GM12878 (cell line): ENCODE measurements around the gene SORCS2. TPM values are rescaled to one million over a fixed set of nuclear protein-coding genes. Genes with fewer than 3 reads are reported as not detected.

Experiments
- ATAC-seq: fragments of 200-7000 bp; cut with Tn5 transposase; 3 replicates; pipeline ENCODE4 v1.9.1; 2020; ENCODE audit warnings: mild to moderate bottlenecking, moderate library complexity
- BruUV-seq: library from RNA; stranded (reverse); fragments of 400-500 nt; replicated peaks from 2 replicates; lab custom pipeline; 2021; lab: Mats Ljungman, UMichigan
- CTCF ChIA-PET: fragments of 300-600 bp; sonication (Branson Sonifier 250); formaldehyde crosslinking; extraction: SDS; loops from one replicate; lab custom pipeline; 2021; ENCODE audit warnings: inconsistent platforms; lab: Yijun Ruan, JAX
- POLR2A ChIA-PET: fragments of 350-600 bp; formaldehyde crosslinking; extraction: SDS; loops from one replicate; lab custom pipeline; 2021; ENCODE audit warnings: inconsistent platforms; lab: Charles Lee
- RAD21 ChIA-PET: fragments of 300-600 bp; sonication (Branson Sonifier 250); formaldehyde crosslinking; loops from one replicate; lab custom pipeline; 2023; ENCODE audit warnings: antibody characterized with exemption; ENCODE audit not compliant: unreplicated experiment; lab: Charles Lee
- SMC1A ChIA-PET: fragments of 300-600 bp; sonication (Branson Sonifier 250); formaldehyde crosslinking; loops from one replicate; lab custom pipeline; 2023; ENCODE audit not compliant: unreplicated experiment, uncharacterized antibody; lab: Charles Lee
- DNase-seq: peaks from one replicate; pipeline ENCODE4 v3.0.0-alpha.2; 2011; ENCODE audit warnings: low read depth, low spot score
- FAIRE-seq: peaks from 3 replicates; lab custom pipeline; 2011; peaks lifted over from hg19 to GRCh38; lab: Jason Lieb, UNC
- H2AFZ ChIP-seq: 2 replicates; pipeline ENCODE4 v1.6.0; 2011; ENCODE audit warnings: low read depth, low read length, control low read depth; ENCODE audit not compliant: control insufficient read depth
- H3K27ac ChIP-seq: 2 replicates; pipeline ENCODE4 v1.5.1; 2011; ENCODE audit warnings: control low read depth; ENCODE audit not compliant: control insufficient read depth, insufficient read depth
- H3K27me3 ChIP-seq, 2 experiments: replicated peaks in 1 of 2; 2 replicates each; pipeline versions ENCODE4 v1.6.0 to v1.6.1; 2011; ENCODE audit warnings: low read length in 1 of 2; ENCODE audit not compliant: control insufficient read depth in 2 of 2, insufficient read depth in 2 of 2
- H3K36me3 ChIP-seq, 2 experiments: 2 replicates each; pipeline ENCODE4 v1.5.1; 2011; ENCODE audit warnings: low read length in 1 of 2; ENCODE audit not compliant: control insufficient read depth in 2 of 2, insufficient read depth in 2 of 2
- H3K4me1 ChIP-seq: 2 replicates; pipeline ENCODE4 v1.6.1; 2011; ENCODE audit warnings: mild to moderate bottlenecking, low read length, moderate library complexity, mixed read lengths; ENCODE audit not compliant: control insufficient read depth, insufficient read depth
- H3K4me2 ChIP-seq: 2 replicates; pipeline ENCODE4 v1.6.0; 2011; ENCODE audit warnings: control low read depth; ENCODE audit not compliant: control insufficient read depth, insufficient read depth
- H3K4me3 ChIP-seq: fragments of 200-600 bp; sonication (generic); 2 replicates; pipeline ENCODE4 v1.5.1; 2016
- H3K79me2 ChIP-seq: 2 replicates; pipeline ENCODE4 v1.6.0; 2011; ENCODE audit warnings: low read length; ENCODE audit not compliant: control insufficient read depth, insufficient read depth
- H3K9ac ChIP-seq: 2 replicates; pipeline ENCODE4 v1.8.0; 2011; ENCODE audit warnings: low read length, control low read depth, mixed read lengths; ENCODE audit not compliant: control insufficient read depth, insufficient read depth
- H3K9me3 ChIP-seq: replicated peaks from 3 replicates; pipeline ENCODE4 v1.5.1; 2011; ENCODE audit warnings: mild to moderate bottlenecking, low read length; ENCODE audit not compliant: control insufficient read depth, insufficient read depth
- H4K20me1 ChIP-seq: 2 replicates; pipeline ENCODE4 v1.6.0; 2011; ENCODE audit not compliant: control insufficient read depth, insufficient read depth
- CHD1 ChIP-seq: IDR thresholded peaks from 2 replicates; pipeline ENCODE4 v1.6.1; 2012; ENCODE audit warnings: low read depth, low read length, improper control_type of control experiment
- E2F4 ChIP-seq: IDR thresholded peaks from 2 replicates; pipeline ENCODE4 v1.6.1; 2012; ENCODE audit warnings: low read depth, low read length, improper control_type of control experiment
- FOXK2 ChIP-seq: fragments of 450-650 bp; IDR thresholded peaks from 2 replicates; pipeline ENCODE4 v1.6.1; 2017; ENCODE audit warnings: mild to moderate bottlenecking, moderate library complexity
- GATAD2B ChIP-seq: fragments of 450-650 bp; conservative IDR thresholded peaks from 2 replicates; pipeline ENCODE4 v1.6.1; 2017; ENCODE audit warnings: low read depth, mild to moderate bottlenecking, moderate library complexity
- HDAC2 ChIP-seq: fragments of 200-600 bp; sonication (generic); IDR thresholded peaks from 2 replicates; pipeline ENCODE4 v1.6.1; 2017
- MEF2B ChIP-seq: fragments of 450-650 bp; IDR thresholded peaks from 2 replicates; pipeline ENCODE4 v1.6.1; 2018; ENCODE audit warnings: mild to moderate bottlenecking, moderate library complexity; ENCODE audit not compliant: partially characterized antibody, poor library complexity, severe bottlenecking
- MYB ChIP-seq: fragments of 150-350 bp; IDR thresholded peaks from 2 replicates; pipeline ENCODE4 v1.6.1; 2014; ENCODE audit warnings: mild to moderate bottlenecking, low read depth, low read length, borderline replicate concordance
- MYC ChIP-seq: IDR thresholded peaks from 2 replicates; pipeline ENCODE4 v1.6.1; 2011; ENCODE audit warnings: mild to moderate bottlenecking, low read length, moderate library complexity, inconsistent platforms; ENCODE audit not compliant: insufficient read depth, insufficient replicate concordance, insufficient read length, severe bottlenecking
- NFYB ChIP-seq: IDR thresholded peaks from 2 replicates; pipeline ENCODE4 v1.6.1; 2011; ENCODE audit warnings: low read depth, mild to moderate bottlenecking, low read length, improper control_type of control experiment, moderate library complexity; ENCODE audit not compliant: insufficient read depth
- NR2C2 ChIP-seq: IDR thresholded peaks from 2 replicates; pipeline ENCODE4 v1.6.1; 2011; ENCODE audit warnings: borderline replicate concordance, low read depth; ENCODE audit not compliant: control insufficient read depth, insufficient read length
- POU2F2 ChIP-seq: IDR thresholded peaks from 3 replicates; pipeline ENCODE4 v1.6.1; 2011; ENCODE audit warnings: low read depth, mild to moderate bottlenecking, low read length, borderline replicate concordance
- RAD21 ChIP-seq: IDR thresholded peaks from 2 replicates; pipeline ENCODE4 v1.6.1; 2011; ENCODE audit warnings: mild to moderate bottlenecking, low read depth, low read length, moderate library complexity; ENCODE audit not compliant: insufficient read depth
- RCOR1 ChIP-seq: conservative IDR thresholded peaks from 2 replicates; pipeline ENCODE4 v1.6.1; 2012; ENCODE audit warnings: low read depth, low read length, improper control_type of control experiment
- SUZ12 ChIP-seq: fragments of 200-600 bp; sonication (generic); IDR thresholded peaks from one replicate; pipeline ENCODE4 v1.6.1; 2018; ENCODE audit warnings: antibody characterized with exemption, mild to moderate bottlenecking; ENCODE audit not compliant: unreplicated experiment
- TCF3 ChIP-seq: IDR thresholded peaks from 2 replicates; pipeline ENCODE4 v1.6.1; 2012; ENCODE audit warnings: low read depth, mild to moderate bottlenecking, low read length, borderline replicate concordance; ENCODE audit not compliant: insufficient read depth
- WGBS: methylation state at CpG from one replicate; pipeline ENCODE4 v1.1.6; 2016; ENCODE audit warnings: low lambda C conversion rate; ENCODE audit not compliant: insufficient replicate concordance, insufficient coverage; ENCODE audit errors: missing lambda C conversion rate; 5-methylcytosine and 5-hydroxymethylcytosine counted together
- in situ Hi-C: fragments of 300-500 bp; cut with MboI; formaldehyde crosslinking; loops from 9 replicates; pipeline ENCODE4 v1.14.3; 2018; ENCODE audit warnings: mixed read lengths
- intact Hi-C: fragments of 100-400 bp; cut with micrococcal nuclease; formaldehyde crosslinking; loops from one replicate; pipeline ENCODE4 v1.14.2; 2022; ENCODE audit not compliant: unreplicated experiment
- polyA plus RNA-seq, 11 experiments: library from polyadenylated mRNA; depleted of rRNA in 4 of 11; unstranded in 6 of 11; stranded (reverse) in 5 of 11; fragments of >200 nt; fragmentation: Nextera tagmentation in 4 of 11; fragmentation: Illumina TruSeq in 1 of 11; extraction: Ambion mirVana in 4 of 11; extraction: Trizol in 1 of 11; gene quantifications; 1 replicate in 1 of 11; 2 replicates in 10 of 11; pipeline versions ENCODE4 v1.2.1 to v1.2.3, GENCODE V29; 2011 to 2016; ENCODE audit warnings: inconsistent platforms in 2 of 11, missing spikeins in 2 of 11, low read depth in 1 of 11
- total RNA-seq, 4 experiments: library from RNA; depleted of rRNA in 3 of 4; stranded (reverse); fragments of >200 nt in 3 of 4; fragmentation: Illumina TruSeq in 1 of 4; extraction: Trizol in 1 of 4; gene quantifications; 2 replicates each; pipeline versions ENCODE4 v1.2.1 to v1.2.3, GENCODE V29; 2013 to 2021
- TF ChIP-seq, protein P1 (sequence below): IDR thresholded peaks from 2 replicates; pipeline ENCODE4 v1.6.1; 2011; ENCODE audit warnings: mild to moderate bottlenecking, low read depth, low read length, moderate library complexity; ENCODE audit not compliant: insufficient replicate concordance
- TF ChIP-seq, protein P2 (sequence below): fragments of 150-350 bp; IDR thresholded peaks from 2 replicates; pipeline ENCODE4 v1.6.1; 2014; ENCODE audit warnings: mild to moderate bottlenecking, low read depth, low read length
- TF ChIP-seq, protein P3 (sequence below): IDR thresholded peaks from 2 replicates; pipeline ENCODE4 v1.6.1; 2012; ENCODE audit warnings: low read depth, low read length, improper control_type of control experiment
- TF ChIP-seq, protein P4 (sequence below): IDR thresholded peaks from 2 replicates; pipeline ENCODE4 v1.6.1; 2011; ENCODE audit warnings: borderline replicate concordance, low read depth, mild to moderate bottlenecking, moderate library complexity, mixed read lengths, low read length; ENCODE audit not compliant: insufficient read depth; ENCODE audit errors: extremely low read length

The SORCS2 gene
- total and polyA plus RNA-seq, 10 of the 15 experiments (the other 5 are each of a cell fraction or from before 2014, with no cell fraction given), result 0.01 to 0.15 (median 0.05) TPM; not detected in 5

GRCh38 chr4:7430965-7431695 lies 238.8 kb downstream of the SORCS2 start:
- ChIA-PET RAD21 (no interaction called here), CTCF (interaction anchor here (0.6 kb wide), 1 partner anchor 457 kb away, joined by 4 read pairs; no protein-coding TSS in a partner anchor), SMC1A (no interaction called here), POLR2A (no interaction called here)
- Histone ChIP-seq H3K27me3 (no peaks in the 10 kb centered on the region; a peak in 1 of 4 replicates), H3K4me1 (no peaks in the 10 kb centered on the region), H3K4me2 (no peak overlapping the region), H2AFZ (no peak overlapping the region), H4K20me1 (no peaks in the 10 kb centered on the region), H3K27ac (no peak overlapping the region), H3K9ac (no peak overlapping the region), H3K79me2 (no peaks in the 10 kb centered on the region), H3K4me3 (no peak overlapping the region), H3K9me3 (no peaks in the 10 kb centered on the region), H3K36me3 (no peaks in the 10 kb centered on the region)
- TF ChIP-seq, protein P1, sequence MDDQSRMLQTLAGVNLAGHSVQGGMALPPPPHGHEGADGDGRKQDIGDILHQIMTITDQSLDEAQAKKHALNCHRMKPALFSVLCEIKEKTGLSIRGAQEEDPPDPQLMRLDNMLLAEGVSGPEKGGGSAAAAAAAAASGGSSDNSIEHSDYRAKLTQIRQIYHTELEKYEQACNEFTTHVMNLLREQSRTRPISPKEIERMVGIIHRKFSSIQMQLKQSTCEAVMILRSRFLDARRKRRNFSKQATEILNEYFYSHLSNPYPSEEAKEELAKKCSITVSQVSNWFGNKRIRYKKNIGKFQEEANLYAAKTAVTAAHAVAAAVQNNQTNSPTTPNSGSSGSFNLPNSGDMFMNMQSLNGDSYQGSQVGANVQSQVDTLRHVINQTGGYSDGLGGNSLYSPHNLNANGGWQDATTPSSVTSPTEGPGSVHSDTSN, result no peak
- TF ChIP-seq, protein P2, sequence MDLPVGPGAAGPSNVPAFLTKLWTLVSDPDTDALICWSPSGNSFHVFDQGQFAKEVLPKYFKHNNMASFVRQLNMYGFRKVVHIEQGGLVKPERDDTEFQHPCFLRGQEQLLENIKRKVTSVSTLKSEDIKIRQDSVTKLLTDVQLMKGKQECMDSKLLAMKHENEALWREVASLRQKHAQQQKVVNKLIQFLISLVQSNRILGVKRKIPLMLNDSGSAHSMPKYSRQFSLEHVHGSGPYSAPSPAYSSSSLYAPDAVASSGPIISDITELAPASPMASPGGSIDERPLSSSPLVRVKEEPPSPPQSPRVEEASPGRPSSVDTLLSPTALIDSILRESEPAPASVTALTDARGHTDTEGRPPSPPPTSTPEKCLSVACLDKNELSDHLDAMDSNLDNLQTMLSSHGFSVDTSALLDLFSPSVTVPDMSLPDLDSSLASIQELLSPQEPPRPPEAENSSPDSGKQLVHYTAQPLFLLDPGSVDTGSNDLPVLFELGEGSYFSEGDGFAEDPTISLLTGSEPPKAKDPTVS, result no peak
- TF ChIP-seq FOXK2, result no peak
- no peak for TF ChIP-seq GATAD2B
- TF ChIP-seq, protein P3, sequence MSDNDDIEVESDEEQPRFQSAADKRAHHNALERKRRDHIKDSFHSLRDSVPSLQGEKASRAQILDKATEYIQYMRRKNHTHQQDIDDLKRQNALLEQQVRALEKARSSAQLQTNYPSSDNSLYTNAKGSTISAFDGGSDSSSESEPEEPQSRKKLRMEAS, result no peak
- no peak for TF ChIP-seq MYB
- no peak for TF ChIP-seq NR2C2
- no peak for TF ChIP-seq MEF2B
- no peak for TF ChIP-seq CHD1
- no peak for TF ChIP-seq RAD21
- no peak for TF ChIP-seq MYC
- TF ChIP-seq, protein P4, sequence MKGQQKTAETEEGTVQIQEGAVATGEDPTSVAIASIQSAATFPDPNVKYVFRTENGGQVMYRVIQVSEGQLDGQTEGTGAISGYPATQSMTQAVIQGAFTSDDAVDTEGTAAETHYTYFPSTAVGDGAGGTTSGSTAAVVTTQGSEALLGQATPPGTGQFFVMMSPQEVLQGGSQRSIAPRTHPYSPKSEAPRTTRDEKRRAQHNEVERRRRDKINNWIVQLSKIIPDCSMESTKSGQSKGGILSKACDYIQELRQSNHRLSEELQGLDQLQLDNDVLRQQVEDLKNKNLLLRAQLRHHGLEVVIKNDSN, result no peak
- TF ChIP-seq SUZ12, result no peak
- TF ChIP-seq TCF3, result no peak
- no peak for TF ChIP-seq POU2F2
- no peak for TF ChIP-seq HDAC2
- no peak for TF ChIP-seq NFYB
- TF ChIP-seq RCOR1, result no peak
- TF ChIP-seq E2F4, result no peak
- no peak for FAIRE-seq
- no TSS peak for BruUV-seq
- 32% methylated on average over 16 of the region's 17 CpGs for WGBS
- intact Hi-C loops, result no loop called here
- no peak for ATAC-seq
- DNase-seq, result no peak
- in situ Hi-C loops, result no loop called here
